OCI-LY3 (cell line): ENCODE measurements around the gene RBM19.
A peak's percentile ranks its signal among the peaks of the same experiment; 100 is the strongest.

Source experiments
- H2AFZ ChIP-seq: fragments of 200-600, 300-600 bp; shearing (Covaris generic); 2 replicates; pipeline ENCODE4 v1.6.0; 2014; ENCODE audit warnings: antibody characterized with exemption, low read depth, low read length
- H3K27ac ChIP-seq: fragments of 200-600, 300-600 bp; sonication (generic); 2 replicates; pipeline ENCODE4 v1.5.1; 2014; ENCODE audit warnings: mild to moderate bottlenecking, low read length, moderate library complexity, mixed read lengths
- H3K27me3 ChIP-seq: fragments of 200-600, 300-600 bp; sonication (generic); 2 replicates; pipeline ENCODE4 v1.6.1; 2014; ENCODE audit warnings: low read depth, low read length, mixed read lengths
- H3K36me3 ChIP-seq: fragments of 200-600, 300-600 bp; sonication (generic); replicated peaks from 2 replicates; pipeline ENCODE3; 2014; ENCODE audit warnings: low read depth, low read length, mixed read lengths
- H3K4me1 ChIP-seq: fragments of 300-600, 200-600 bp; sonication (generic); 2 replicates; pipeline ENCODE4 v1.6.1; 2014; ENCODE audit warnings: low read length, mixed read lengths
- H3K4me2 ChIP-seq: fragments of 200-600, 300-600 bp; sonication (generic); 2 replicates; pipeline ENCODE4 v1.6.1; 2014; ENCODE audit warnings: low read length, mixed read lengths
- H3K4me3 ChIP-seq: fragments of 300-600, 200-600 bp; sonication (generic); 2 replicates; pipeline ENCODE4 v1.5.1; 2014; ENCODE audit warnings: antibody characterized with exemption, mild to moderate bottlenecking, low read length, moderate library complexity
- H3K79me2 ChIP-seq: fragments of 300-600, 200-600 bp; shearing (Covaris generic); 2 replicates; pipeline ENCODE4 v1.6.1; 2014; ENCODE audit warnings: mild to moderate bottlenecking, low read length, mixed read lengths
- H3K9ac ChIP-seq: fragments of 300-600, 200-600 bp; shearing (Covaris generic); 2 replicates; pipeline ENCODE4 v1.6.0; 2014; ENCODE audit warnings: mild to moderate bottlenecking, low read length, moderate library complexity
- H3K9me3 ChIP-seq: fragments of 200-600, 300-600 bp; shearing (Covaris generic); 2 replicates; pipeline ENCODE4 v1.6.1; 2014; ENCODE audit warnings: low read length, mixed read lengths; ENCODE audit not compliant: insufficient read depth
- H4K20me1 ChIP-seq: fragments of 200-600, 300-600 bp; sonication (generic); 2 replicates; pipeline ENCODE4 v1.6.1; 2016; ENCODE audit warnings: low read length, mixed read lengths; ENCODE audit not compliant: insufficient read depth
- EZH2phosphoT487 ChIP-seq: fragments of 200-600 bp; shearing (Covaris generic); IDR thresholded peaks from 2 replicates; pipeline ENCODE4 v1.6.1; 2018; ENCODE audit warnings: antibody characterized with exemption, mixed run types, low read depth
- TF ChIP-seq, protein P1 (sequence below): fragments of 200-600, 300-600 bp; sonication (generic); IDR thresholded peaks from 2 replicates; pipeline ENCODE4 v1.5.1; 2014; ENCODE audit warnings: antibody characterized with exemption, low read length, low read depth

RBM19 gene

DNA sequence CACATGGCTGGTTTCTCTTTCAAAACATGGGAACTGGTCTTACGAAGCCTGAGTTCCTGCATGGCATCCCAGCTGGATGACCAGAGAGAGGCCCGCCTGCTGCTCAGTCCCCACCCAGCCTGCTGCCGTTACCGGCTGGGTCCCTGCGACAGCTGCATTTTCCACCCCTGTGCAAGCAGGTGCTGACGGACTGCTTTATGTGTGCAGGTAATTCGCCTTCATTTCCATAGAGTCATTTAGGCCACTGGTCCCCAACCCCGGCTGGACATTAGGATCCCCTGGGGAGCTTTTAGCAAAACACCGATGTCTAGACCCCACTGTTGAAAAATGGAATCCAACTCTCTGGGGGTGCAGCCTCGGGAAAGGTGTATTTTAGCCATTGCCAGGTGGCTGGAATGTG lies 51.9 kb downstream of the RBM19 start:
- Histone ChIP-seq H4K20me1 (no peaks in the 10 kb centered on the region), H3K36me3 (peaks cover 17% of the 10 kb centered on the region), H2AFZ (no peak overlapping the region), H3K4me2 (no peak overlapping the region), H3K9me3 (no peaks in the 10 kb centered on the region), H3K79me2 (no peaks in the 10 kb centered on the region), H3K4me1 (no peaks in the 10 kb centered on the region), H3K4me3 (no peak overlapping the region), H3K27me3 (no peaks in the 10 kb centered on the region), H3K27ac (no peak overlapping the region), H3K9ac (no peak overlapping the region)
- TF ChIP-seq, protein P1, sequence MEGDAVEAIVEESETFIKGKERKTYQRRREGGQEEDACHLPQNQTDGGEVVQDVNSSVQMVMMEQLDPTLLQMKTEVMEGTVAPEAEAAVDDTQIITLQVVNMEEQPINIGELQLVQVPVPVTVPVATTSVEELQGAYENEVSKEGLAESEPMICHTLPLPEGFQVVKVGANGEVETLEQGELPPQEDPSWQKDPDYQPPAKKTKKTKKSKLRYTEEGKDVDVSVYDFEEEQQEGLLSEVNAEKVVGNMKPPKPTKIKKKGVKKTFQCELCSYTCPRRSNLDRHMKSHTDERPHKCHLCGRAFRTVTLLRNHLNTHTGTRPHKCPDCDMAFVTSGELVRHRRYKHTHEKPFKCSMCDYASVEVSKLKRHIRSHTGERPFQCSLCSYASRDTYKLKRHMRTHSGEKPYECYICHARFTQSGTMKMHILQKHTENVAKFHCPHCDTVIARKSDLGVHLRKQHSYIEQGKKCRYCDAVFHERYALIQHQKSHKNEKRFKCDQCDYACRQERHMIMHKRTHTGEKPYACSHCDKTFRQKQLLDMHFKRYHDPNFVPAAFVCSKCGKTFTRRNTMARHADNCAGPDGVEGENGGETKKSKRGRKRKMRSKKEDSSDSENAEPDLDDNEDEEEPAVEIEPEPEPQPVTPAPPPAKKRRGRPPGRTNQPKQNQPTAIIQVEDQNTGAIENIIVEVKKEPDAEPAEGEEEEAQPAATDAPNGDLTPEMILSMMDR, result no peak
- no peak for TF ChIP-seq EZH2phosphoT487

GRCh38 chr12:113912760-113913329 lies 53.3 kb downstream of the RBM19 start:
- no peaks in the 10 kb centered on the region for H3K4me1 ChIP-seq
- no peak overlapping the region for H3K9ac ChIP-seq
- no peaks in the 10 kb centered on the region for H3K79me2 ChIP-seq
- H2AFZ ChIP-seq, result no peak overlapping the region
- H3K4me2 ChIP-seq, result no peak overlapping the region
- no peak overlapping the region for H3K4me3 ChIP-seq
- no peak for TF ChIP-seq EZH2phosphoT487
- TF ChIP-seq, protein P1, result peak; percentile 90
- H3K27me3 ChIP-seq, result no peaks in the 10 kb centered on the region
- H3K9me3 ChIP-seq, result no peaks in the 10 kb centered on the region
- no peak overlapping the region for H3K27ac ChIP-seq
- H3K36me3 ChIP-seq, result peaks cover 20% of the 10 kb centered on the region
- H4K20me1 ChIP-seq, result no peaks in the 10 kb centered on the region

- Histone ChIP-seq H3K9me3 (no peaks in the 10 kb centered on the region), H3K27ac (no peak overlapping the region), H3K36me3 (peaks cover 14% of the 10 kb centered on the region), H3K79me2 (no peaks in the 10 kb centered on the region), H2AFZ (no peak overlapping the region), H3K27me3 (no peaks in the 10 kb centered on the region), H3K4me2 (no peak overlapping the region), H3K9ac (no peak overlapping the region), H3K4me3 (no peak overlapping the region), H4K20me1 (no peaks in the 10 kb centered on the region), H3K4me1 (no peaks in the 10 kb centered on the region)
- no peak for TF ChIP-seq EZH2phosphoT487
- TF ChIP-seq, protein P1, result no peak
These were observed 54.0 kb downstream of the RBM19 start for GRCh38 chr12:113911971-113912759.

GRCh38 chr12:113910751-113911272 lies 55.3 kb downstream of the RBM19 start:
- H3K36me3 ChIP-seq, result peaks cover 5% of the 10 kb centered on the region

More at GRCh38 chr12:113910751-113911272, 55.3 kb downstream of the RBM19 start:
- no peak overlapping the region for H3K4me2 ChIP-seq
- H3K9me3 ChIP-seq, result no peaks in the 10 kb centered on the region
- H3K79me2 ChIP-seq, result no peaks in the 10 kb centered on the region
- H3K27me3 ChIP-seq, result no peaks in the 10 kb centered on the region
- H3K4me1 ChIP-seq, result no peaks in the 10 kb centered on the region
- no peak overlapping the region for H2AFZ ChIP-seq
- TF ChIP-seq, protein P1, result no peak
- no peak overlapping the region for H3K27ac ChIP-seq
- H4K20me1 ChIP-seq, result no peaks in the 10 kb centered on the region
- no peak overlapping the region for H3K9ac ChIP-seq
- no peak overlapping the region for H3K4me3 ChIP-seq
